Heart left ventricle (tissue), 16 donors: ENCODE data around the gene HELB. TPM values are rescaled to one million over a fixed set of nuclear protein-coding genes. Genes with fewer than 3 reads are reported as not detected.

Source experiments
- ATAC-seq, 4 donors: fragments of 200-7000 bp; cut with Tn5 transposase; one replicate each; pipeline ENCODE4 v1.9.1; 2020 to 2022; ENCODE audit warnings: moderate library complexity in 4 of 4, mild to moderate bottlenecking in 3 of 4, moderate number of reproducible peaks in 1 of 4
- DNase-seq, 5 donors: peaks; one replicate each; pipeline ENCODE4 v3.0.0-alpha.2; 2020
- H3K27ac ChIP-seq, 12 donors: fragments of 200-600 bp; sonication (generic) in 4 of 12; one replicate each; pipeline versions ENCODE4 v1.5.0 to v1.8.0; 2016 to 2022; ENCODE audit warnings: mild to moderate bottlenecking in 2 of 12
- H3K27me3 ChIP-seq, 9 donors: fragments of 200-600 bp; sonication (generic) in 2 of 9; one replicate each; pipeline versions ENCODE4 v1.5.1 to v1.8.0; 2016 to 2022; ENCODE audit warnings: mild to moderate bottlenecking in 3 of 9
- H3K36me3 ChIP-seq, 9 donors: fragments of 200-600 bp; sonication (generic) in 2 of 9; one replicate each; pipeline versions ENCODE4 v1.5.0 to v1.8.0; 2018 to 2022; ENCODE audit warnings: mild to moderate bottlenecking in 2 of 9
- H3K4me1 ChIP-seq, 12 donors: fragments of 200-600 bp; sonication (generic) in 4 of 12; one replicate each; pipeline versions ENCODE4 v1.5.0 to v1.8.0; 2016 to 2022; ENCODE audit warnings: mild to moderate bottlenecking in 3 of 12
- H3K4me3 ChIP-seq, 12 donors: fragments of 200-600 bp; sonication (generic) in 4 of 12; one replicate each; pipeline versions ENCODE4 v1.5.0 to v1.8.0; 2017 to 2022; ENCODE audit warnings: mild to moderate bottlenecking in 9 of 12, moderate library complexity in 4 of 12
- H3K9me3 ChIP-seq, 12 donors: fragments of 200-600 bp; sonication (generic) in 4 of 12; one replicate each; pipeline versions ENCODE4 v1.5.0 to v1.8.0; 2016 to 2022; ENCODE audit warnings: mild to moderate bottlenecking in 1 of 12
- CTCF ChIP-seq, 12 donors: fragments of 200-600 bp; sonication (generic) in 4 of 12; IDR thresholded peaks; one replicate each; pipeline versions ENCODE4 v1.5.0 to v1.8.0; 2018 to 2022; ENCODE audit warnings: antibody characterized with exemption in 12 of 12, mild to moderate bottlenecking in 5 of 12
- POLR2A ChIP-seq, 2 donors: fragments of 450-650 bp; IDR thresholded peaks; one replicate each; pipeline ENCODE4 v1.6.1; 2017; ENCODE audit warnings: antibody characterized with exemption in 2 of 2, mild to moderate bottlenecking in 2 of 2, moderate library complexity in 2 of 2
- WGBS, 4 donors: extraction: QIAGEN DNeasy Blood & Tissue Kit in 2 of 4; methylation state at CpG; one replicate each; pipeline versions ENCODE4 v1.1.5 to v1.1.7; 2013 to 2018; 5-methylcytosine and 5-hydroxymethylcytosine counted together
- intact Hi-C, 10 donors: fragments of 100-400 bp; cut with DNase I; formaldehyde crosslinking; loops; one replicate each; pipeline versions ENCODE4 v1.11.1 to v1.14.2; 2022
- polyA plus RNA-seq, 2 donors: library from polyadenylated mRNA; stranded (reverse); fragments of 200-250 nt; gene quantifications; one replicate each; pipeline ENCODE4 v1.2.3, GENCODE V29; 2013
- total RNA-seq, 9 donors: library from RNA; depleted of rRNA in 2 of 9; stranded (reverse); fragments of >200 nt in 2 of 9; fragmentation: NEBNext Ultra II Directional in 3 of 9; extraction: Animal tissue kit (Norgen Biotek cat#: 25700) in 3 of 9; gene quantifications; one replicate each; pipeline versions ENCODE4 v1.1.0 to v1.2.4, GENCODE V29; 2016 to 2023
- donor health status: ischemic (EF 13 %, LVEDD 7.1; RV severe dilation, severe dysfunction).
- donor health status: healthy with polysubstance abuse.
- donor health status: DM: no; HTN: yes; CAD: no.
- donor health status: DM: no; HTN: no; CAD: no.
- donor health status: ischemic (EF 25% LVEDD 6.9; RV normal size, moderate dysfunction).
- donor health status: ischemic (EF 25% LVEDD 5.7; RV mildly dilated, moderate dysfunction).
- donor health status: healthy.
- donor health status: DM: yes; HTN: yes; CAD: no.
- donor health status: ischemic (EF 35%, LVEDD 5.7; RV mildly dilated, moderate dysfunction).
- donor health status: nonischemic (EF 11% LVEDD 7.7; RV severe dilation, severe dysfunction).
- donor health status: DM: yes; HTN: yes; CAD: no.
- donor health status: PGD.
- donor health status: ischemic (EF 29% LVEDD 5.4; RV normal size, mild dysfunction).
- donor health status: nonischemic (EF 23%, LVEDD 6.1; RV moderate dilation, normal function).

Gene HELB
- total and polyA plus RNA-seq, 11 donors: 0.32 to 4.3 (median 0.82) TPM

DNA sequence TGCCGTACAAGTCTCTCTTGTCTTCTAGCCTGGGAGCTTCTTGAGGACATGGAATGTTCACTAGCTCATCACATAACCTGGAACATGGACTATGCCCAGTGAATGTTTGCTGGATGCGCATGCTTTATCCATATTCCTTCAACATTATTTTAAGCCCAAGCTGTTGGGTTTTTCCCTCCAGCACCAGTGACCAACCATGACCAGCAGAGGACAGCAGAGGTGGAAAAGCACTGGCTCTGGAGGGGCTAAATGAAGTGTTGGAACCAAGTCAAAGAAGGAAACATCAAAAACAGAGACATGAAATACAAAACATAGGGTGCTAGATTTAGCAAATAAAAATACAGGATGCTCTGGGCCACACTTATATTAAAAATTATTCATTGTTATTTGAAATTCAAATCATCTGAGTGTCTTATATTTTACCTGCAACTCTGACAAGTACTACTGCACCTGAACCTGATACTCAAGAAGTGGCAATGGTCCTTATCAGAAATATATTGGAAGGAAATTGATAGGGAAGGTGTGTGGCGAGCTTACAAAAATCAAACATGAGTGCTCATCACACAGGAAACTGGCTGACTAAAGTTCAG, 23.1 kb upstream of the HELB start:
- intact Hi-C loops: loop anchor here in 6 of 10 donors (5.0 to 10.0 kb wide), 5 partner anchors 128 to 576 kb away; no protein-coding TSS in a partner anchor

GRCh38 chr12:66280561-66280960, 21.7 kb upstream of the HELB start:
- WGBS, 4 donors: 66 to 79% (median 75%) methylated on average over 1 of the region's 1 CpG
- TF ChIP-seq CTCF (IDR thresholded peaks at IDR 0.05) (no peak), POLR2A (IDR thresholded peaks at IDR 0.05) (no peak)
- peak overlapping the region in 1 of 12 donors; percentile 42 for H3K27ac ChIP-seq
- DNase-seq: no peak
- H3K4me3 ChIP-seq: no peak overlapping the region
- H3K4me1 ChIP-seq: peaks cover 0 to 16% (median 0%) of the 10 kb centered on the region in 12 donors
- no peaks in the 10 kb centered on the region for H3K27me3 ChIP-seq
- no peaks in the 10 kb centered on the region for H3K36me3 ChIP-seq
- intact Hi-C loops: loop anchor here in 1 of 10 donors (5.0 kb wide), 1 partner anchor 127 kb away; no protein-coding TSS in a partner anchor
- no peak for ATAC-seq
- no peaks in the 10 kb centered on the region for H3K9me3 ChIP-seq

More for the DNA sequence above, 23.1 kb upstream of the HELB start:
- DNase-seq: no peak
- no peak for ATAC-seq
- Histone ChIP-seq H3K9me3 (no peaks in the 10 kb centered on the region), H3K36me3 (no peaks in the 10 kb centered on the region), H3K27ac (no peak overlapping the region), H3K4me1 (peaks cover 0 to 16% (median 0%) of the 10 kb centered on the region in 12 donors), H3K27me3 (peaks cover 0 to 5% (median 0%) of the 10 kb centered on the region in 9 donors), H3K4me3 (no peak overlapping the region)
- TF ChIP-seq CTCF (IDR thresholded peaks at IDR 0.05) (peak; percentile 25 to 60 (median 42)), POLR2A (IDR thresholded peaks at IDR 0.05) (no peak)
- 43 to 57% (median 49%) methylated on average over 3 of the region's 3 CpGs for WGBS, 4 donors

DNA sequence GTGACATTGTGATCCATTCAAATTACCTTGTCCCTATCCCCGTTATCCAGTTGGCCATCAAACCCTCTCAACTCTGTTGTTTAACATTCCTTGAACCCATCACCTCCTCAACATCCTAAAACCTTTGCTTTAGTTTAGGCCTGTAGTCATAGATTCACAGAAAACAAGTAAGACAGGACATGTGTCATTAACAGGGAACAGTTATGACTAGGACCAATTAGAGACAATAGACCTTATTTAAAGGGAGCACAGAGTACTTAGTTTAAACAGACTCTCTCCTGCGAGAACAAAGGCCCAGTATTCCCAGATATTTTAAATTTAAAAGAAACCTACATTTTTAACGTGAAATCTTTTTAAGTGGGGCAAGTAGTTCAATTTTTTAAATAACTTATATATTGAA, 20.0 kb upstream of the HELB start:
- DNase-seq (no peak), ATAC-seq (no peak)
- no peaks in the 10 kb centered on the region for H3K27me3 ChIP-seq
- WGBS, 4 donors: 86 to 89% (median 87%) methylated on average over 3 of the region's 3 CpGs
- no peaks in the 10 kb centered on the region for H3K9me3 ChIP-seq
- intact Hi-C loops: loop anchor here in 1 of 10 donors (5.0 kb wide), 1 partner anchor 125 kb away; no protein-coding TSS in a partner anchor
- no peaks in the 10 kb centered on the region for H3K36me3 ChIP-seq
- no peak overlapping the region for H3K4me3 ChIP-seq
- TF ChIP-seq CTCF (IDR thresholded peaks at IDR 0.05) (no peak), POLR2A (IDR thresholded peaks at IDR 0.05) (no peak)
- H3K27ac ChIP-seq: no peak overlapping the region
- peaks cover 0 to 16% (median 0%) of the 10 kb centered on the region in 12 donors for H3K4me1 ChIP-seq

- no peak for TF ChIP-seq CTCF (IDR thresholded peaks at IDR 0.05)
- no peak for TF ChIP-seq POLR2A (IDR thresholded peaks at IDR 0.05)
- H3K9me3 ChIP-seq: no peaks in the 10 kb centered on the region
- intact Hi-C loops: no loop called here
- no peaks in the 10 kb centered on the region for H3K36me3 ChIP-seq
- no peak for ATAC-seq
- DNase-seq: no peak
- H3K4me1 ChIP-seq: no peaks in the 10 kb centered on the region
- H3K4me3 ChIP-seq: no peak overlapping the region
- peak overlapping the region in 1 of 12 donors; percentile 71 for H3K27ac ChIP-seq
- H3K27me3 ChIP-seq: peaks cover 0 to 2% (median 0%) of the 10 kb centered on the region in 9 donors
- WGBS, 4 donors: 93 to 99% (median 98%) methylated on average over 3 of the region's 3 CpGs
Measured at GRCh38 chr12:66287275-66287674, 15.0 kb upstream of the HELB start.
